Hepatocyte (in vitro differentiated cells): ENCODE measurements around the gene XYLT1. TPM values are rescaled to one million over a fixed set of nuclear protein-coding genes. Genes with fewer than 3 reads are reported as not detected.

ENCODE experiments used
- DNase-seq: peaks from one replicate; pipeline ENCODE4 v3.0.0-alpha.2; 2016; ENCODE audit warnings: low spot score
- H2AFZ ChIP-seq: fragments of 200-600 bp; sonication (generic); 2 replicates; pipeline ENCODE4 v1.6.0; 2016; ENCODE audit warnings: antibody characterized with exemption, mild to moderate bottlenecking
- H3K27ac ChIP-seq: fragments of 200-600 bp; sonication (generic); 2 replicates; pipeline ENCODE4 v1.5.1; 2016; ENCODE audit warnings: mild to moderate bottlenecking
- H3K27me3 ChIP-seq: fragments of 200-600 bp; sonication (generic); 2 replicates; pipeline ENCODE4 v1.6.1; 2016
- H3K36me3 ChIP-seq: fragments of 200-600 bp; sonication (generic); replicated peaks from 2 replicates; pipeline ENCODE4 v1.5.1; 2016; ENCODE audit warnings: low read depth; ENCODE audit not compliant: insufficient read depth
- H3K4me1 ChIP-seq: fragments of 200-600 bp; sonication (generic); 2 replicates; pipeline ENCODE4 v1.5.1; 2016; ENCODE audit warnings: mild to moderate bottlenecking, moderate library complexity; ENCODE audit not compliant: insufficient read depth
- H3K4me2 ChIP-seq: fragments of 200-600 bp; sonication (generic); 2 replicates; pipeline ENCODE4 v1.6.0; 2016
- H3K4me3 ChIP-seq: fragments of 200-600 bp; sonication (generic); 2 replicates; pipeline ENCODE4 v1.5.1; 2016; ENCODE audit warnings: mild to moderate bottlenecking
- H3K79me2 ChIP-seq: fragments of 200-600 bp; sonication (generic); 2 replicates; pipeline ENCODE4 v1.6.0; 2017; ENCODE audit warnings: mild to moderate bottlenecking
- H3K9me2 ChIP-seq: fragments of 200-600 bp; sonication (generic); replicated peaks from 2 replicates; pipeline ENCODE4 v1.6.0; 2017; ENCODE audit warnings: mild to moderate bottlenecking; ENCODE audit not compliant: insufficient read depth
- H3K9me3 ChIP-seq: fragments of 200-600 bp; sonication (generic); 2 replicates; pipeline ENCODE4 v1.5.1; 2016; ENCODE audit warnings: low read depth, mild to moderate bottlenecking
- H4K20me1 ChIP-seq: fragments of 200-600 bp; sonication (generic); 2 replicates; pipeline ENCODE4 v1.6.0; 2016; ENCODE audit warnings: mild to moderate bottlenecking; ENCODE audit not compliant: insufficient read depth, poor library complexity, severe bottlenecking
- CTCF ChIP-seq: fragments of 200-600 bp; sonication (generic); IDR thresholded peaks from 2 replicates; pipeline ENCODE4 v1.5.1; 2016; ENCODE audit warnings: antibody characterized with exemption, mild to moderate bottlenecking; ENCODE audit not compliant: poor library complexity
- EZH2 ChIP-seq: fragments of 200-600 bp; sonication (generic); IDR thresholded peaks from 2 replicates; pipeline ENCODE4 v1.6.1; 2016; ENCODE audit warnings: antibody characterized with exemption, mild to moderate bottlenecking, borderline replicate concordance
- EZH2phosphoT487 ChIP-seq: fragments of 200-600 bp; sonication (generic); IDR thresholded peaks from one replicate; pipeline ENCODE4 v1.6.1; 2018; ENCODE audit warnings: antibody characterized with exemption, mild to moderate bottlenecking, low read depth, moderate library complexity; ENCODE audit not compliant: unreplicated experiment, severe bottlenecking
- WGBS: methylation state at CpG from one replicate; pipeline ENCODE4 v1.1.6; 2016; ENCODE audit warnings: low lambda C conversion rate; ENCODE audit errors: missing lambda C conversion rate; 5-methylcytosine and 5-hydroxymethylcytosine counted together
- polyA plus RNA-seq: library from polyadenylated mRNA; unstranded; fragments of >200 nt; fragmentation: Nextera tagmentation; extraction: Ambion mirVana; gene quantifications from 2 replicates; pipeline ENCODE4 v1.2.1, GENCODE V29; 2016
- total RNA-seq: library from RNA; depleted of rRNA; stranded (reverse); fragments of >200 nt; gene quantifications from 2 replicates; pipeline ENCODE4 v1.2.3, GENCODE V29; 2014

XYLT1 gene
- total and polyA plus RNA-seq, 2 experiments from 2014 or later = 6.9 to 13.7 TPM

- Histone ChIP-seq H4K20me1 (no peaks in the 10 kb centered on the region), H3K4me3 (no peak overlapping the region), H3K36me3 (no peaks in the 10 kb centered on the region), H3K4me1 (no peaks in the 10 kb centered on the region), H3K4me2 (no peak overlapping the region), H3K79me2 (no peaks in the 10 kb centered on the region), H3K27ac (no peak overlapping the region), H3K27me3 (no peaks in the 10 kb centered on the region), H3K9me3 (no peaks in the 10 kb centered on the region), H3K9me2 (no peaks in the 10 kb centered on the region), H2AFZ (no peak overlapping the region)
- no peak for TF ChIP-seq CTCF
- no peak for TF ChIP-seq EZH2phosphoT487
- no peak for TF ChIP-seq EZH2
- 84% methylated on average over 17 of the region's 17 CpGs for WGBS
- DNase-seq = no peak
Observed at GRCh38 chr16:17160920-17161431, 309.8 kb downstream of the XYLT1 start.

DNA sequence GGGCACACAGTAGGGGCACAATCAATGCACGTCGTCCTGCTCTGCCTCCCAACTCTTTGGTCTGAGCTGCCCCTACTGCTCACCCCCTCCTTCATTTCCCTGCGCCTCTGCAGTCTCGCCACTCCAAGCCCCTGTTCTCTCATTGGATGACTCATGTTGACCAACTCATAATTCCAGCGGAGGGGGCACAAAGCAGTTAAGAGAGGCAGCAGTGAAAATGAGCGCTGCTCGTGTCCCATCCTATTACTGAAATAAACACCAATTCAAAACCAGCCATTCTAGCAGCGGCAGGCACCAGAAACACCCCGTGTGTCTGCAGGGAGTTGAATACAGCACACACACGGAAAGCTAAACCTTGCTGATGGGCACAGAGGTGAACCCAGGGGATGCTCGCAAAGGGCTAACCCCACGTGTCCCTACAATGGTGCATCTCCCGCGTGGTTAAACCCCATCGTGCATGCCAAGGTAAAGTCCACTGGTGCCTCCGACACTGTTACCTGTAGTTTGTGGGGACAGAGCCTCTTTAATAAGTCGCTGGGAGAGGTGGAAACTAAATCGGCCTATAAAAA lies 310.4 kb downstream of the XYLT1 start:
- Histone ChIP-seq H4K20me1 (no peaks in the 10 kb centered on the region), H3K27me3 (no peaks in the 10 kb centered on the region), H3K9me3 (no peaks in the 10 kb centered on the region), H3K79me2 (no peaks in the 10 kb centered on the region), H3K36me3 (no peaks in the 10 kb centered on the region), H2AFZ (no peak overlapping the region), H3K27ac (no peak overlapping the region), H3K9me2 (no peaks in the 10 kb centered on the region), H3K4me3 (no peak overlapping the region), H3K4me2 (no peak overlapping the region), H3K4me1 (no peaks in the 10 kb centered on the region)
- 72% methylated on average over 18 of the region's 18 CpGs for WGBS
- no peak for TF ChIP-seq CTCF
- no peak for TF ChIP-seq EZH2
- TF ChIP-seq EZH2phosphoT487 = no peak
- DNase-seq = no peak

- Histone ChIP-seq H3K4me2 (no peak overlapping the region), H3K9me2 (no peaks in the 10 kb centered on the region), H3K4me3 (no peak overlapping the region), H3K4me1 (no peaks in the 10 kb centered on the region), H3K36me3 (no peaks in the 10 kb centered on the region), H3K9me3 (no peaks in the 10 kb centered on the region), H3K27ac (no peak overlapping the region), H2AFZ (no peak overlapping the region), H3K27me3 (no peaks in the 10 kb centered on the region), H3K79me2 (no peaks in the 10 kb centered on the region), H4K20me1 (no peaks in the 10 kb centered on the region)
- 71% methylated on average over 12 of the region's 12 CpGs for WGBS
- TF ChIP-seq EZH2 = no peak
- no peak for TF ChIP-seq CTCF
- TF ChIP-seq EZH2phosphoT487 = no peak
- no peak for DNase-seq
Observed at GRCh38 chr16:17159617-17160016, 311.1 kb downstream of the XYLT1 start.

DNA sequence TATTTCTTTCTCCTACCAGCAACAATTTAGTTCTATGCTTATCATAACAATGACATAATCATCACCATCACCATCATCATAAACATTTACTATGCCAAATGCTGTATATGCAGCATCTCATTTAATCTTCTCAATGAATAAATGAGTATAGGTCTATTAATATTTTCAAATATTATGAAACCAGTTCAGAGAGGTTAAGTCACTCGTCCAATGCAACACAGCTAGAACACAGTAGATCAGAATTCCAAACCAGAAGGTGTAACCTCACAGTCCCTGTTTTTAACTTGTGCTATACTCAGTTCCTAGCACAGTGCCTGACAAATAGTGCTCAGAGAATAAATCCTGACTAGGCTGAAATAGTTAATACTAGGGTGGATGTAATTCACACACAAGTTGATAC lies 314.8 kb downstream of the XYLT1 start:
- TF ChIP-seq CTCF (no peak), EZH2 (no peak), EZH2phosphoT487 (no peak)

More for the DNA sequence above, 314.8 kb downstream of the XYLT1 start:
- no peaks in the 10 kb centered on the region for H3K27me3 ChIP-seq
- no peak overlapping the region for H3K4me3 ChIP-seq
- H3K9me3 ChIP-seq = no peaks in the 10 kb centered on the region
- no peak overlapping the region for H3K4me2 ChIP-seq
- no peak overlapping the region for H2AFZ ChIP-seq
- H3K79me2 ChIP-seq = no peaks in the 10 kb centered on the region
- no peaks in the 10 kb centered on the region for H4K20me1 ChIP-seq
- no peak for DNase-seq
- 96% methylated on average over 1 of the region's 1 CpG for WGBS
- H3K36me3 ChIP-seq = no peaks in the 10 kb centered on the region
- H3K4me1 ChIP-seq = no peaks in the 10 kb centered on the region
- no peak overlapping the region for H3K27ac ChIP-seq
- H3K9me2 ChIP-seq = no peaks in the 10 kb centered on the region
